Renal pelvis (tissue), 4 donors: Measurements from ENCODE around the gene CAVIN1. TPM values are rescaled to one million over a fixed set of nuclear protein-coding genes. Genes with fewer than 3 reads are reported as not detected.
"Not testable (repeated sequence)": the region's sequence is repeated elsewhere in the genome, so short reads cannot be mapped to it uniquely, and the experiment has no call there.

Source experiments
- DNase-seq: peaks from one replicate; pipeline ENCODE4 v3.0.0-alpha.2; 2013
- polyA plus RNA-seq, 3 donors: library from polyadenylated mRNA; unstranded; fragments of 120-200 nt; gene quantifications; one replicate each; pipeline ENCODE4 v1.2.1, GENCODE V29; 2013; ENCODE audit not compliant: insufficient read length in 3 of 3

CAVIN1 gene
- polyA plus RNA-seq, 3 donors, result 55.7 to 69.0 (median 59.8) TPM

GRCh38 chr17:42387661-42388380 lies 35.2 kb downstream of the CAVIN1 start:
- no peak for DNase-seq

DNA sequence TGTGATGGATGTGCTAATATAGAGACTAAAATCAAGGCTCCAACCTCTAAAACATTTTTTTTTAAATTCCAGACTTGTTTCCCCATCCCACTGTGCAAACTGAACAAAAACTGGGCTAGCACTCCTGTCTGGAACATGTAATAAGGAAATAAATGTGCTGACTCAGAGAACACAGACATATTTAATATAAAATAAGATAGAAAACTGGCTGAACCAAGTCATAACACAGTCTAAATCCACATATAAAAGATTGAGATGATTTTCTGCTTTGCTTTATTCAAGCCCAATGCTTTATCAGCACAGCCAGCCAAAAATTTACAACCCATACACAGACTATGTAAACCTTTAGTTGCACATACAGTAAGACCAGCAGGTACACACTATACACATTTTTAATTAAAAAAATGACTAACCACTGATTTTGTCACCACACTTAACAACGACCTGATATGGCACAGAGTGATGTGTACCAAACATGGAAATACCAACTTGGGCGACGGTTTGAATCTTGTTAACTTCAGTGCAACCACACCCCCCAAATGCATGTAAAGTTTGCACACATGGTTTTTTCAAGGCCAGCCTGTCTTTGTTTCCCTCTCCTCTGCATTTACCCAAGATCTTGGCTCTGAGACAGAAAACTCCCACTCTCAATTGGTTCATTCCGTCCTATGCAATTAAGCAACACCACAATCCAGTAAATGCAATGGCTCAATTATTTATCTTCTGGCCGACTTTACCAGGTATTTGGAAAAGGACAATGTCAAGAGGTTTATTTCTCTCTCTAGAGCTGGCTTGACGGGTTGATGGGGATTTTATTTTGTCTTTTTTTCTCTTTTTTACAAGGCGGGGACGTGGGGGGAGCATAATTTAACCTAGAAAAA lies 36.0 kb downstream of the CAVIN1 start:
- DNase-seq, result peak; percentile 49

- DNase-seq, result no peak
These were observed 41.2 kb downstream of the CAVIN1 start for GRCh38 chr17:42381898-42382297.

DNA sequence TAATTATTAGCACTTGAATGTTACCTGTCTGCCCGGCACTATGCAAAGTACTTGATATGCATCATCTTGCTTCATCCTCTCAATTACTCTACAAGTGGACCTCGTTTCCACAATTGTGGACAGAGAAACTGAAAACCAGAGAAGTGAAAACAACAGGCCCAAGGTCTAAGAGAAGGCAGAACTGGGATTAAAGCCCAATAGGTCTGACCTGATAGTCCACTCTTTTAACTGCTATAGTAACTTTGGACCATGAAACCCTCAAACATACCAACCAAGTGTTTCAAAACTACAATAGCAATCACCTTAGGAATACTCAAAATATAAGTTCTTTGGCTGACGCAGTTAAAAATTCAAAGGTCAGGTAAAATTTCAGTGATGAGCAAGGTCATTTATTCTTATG lies 42.1 kb downstream of the CAVIN1 start:
- DNase-seq, result no peak

DNA sequence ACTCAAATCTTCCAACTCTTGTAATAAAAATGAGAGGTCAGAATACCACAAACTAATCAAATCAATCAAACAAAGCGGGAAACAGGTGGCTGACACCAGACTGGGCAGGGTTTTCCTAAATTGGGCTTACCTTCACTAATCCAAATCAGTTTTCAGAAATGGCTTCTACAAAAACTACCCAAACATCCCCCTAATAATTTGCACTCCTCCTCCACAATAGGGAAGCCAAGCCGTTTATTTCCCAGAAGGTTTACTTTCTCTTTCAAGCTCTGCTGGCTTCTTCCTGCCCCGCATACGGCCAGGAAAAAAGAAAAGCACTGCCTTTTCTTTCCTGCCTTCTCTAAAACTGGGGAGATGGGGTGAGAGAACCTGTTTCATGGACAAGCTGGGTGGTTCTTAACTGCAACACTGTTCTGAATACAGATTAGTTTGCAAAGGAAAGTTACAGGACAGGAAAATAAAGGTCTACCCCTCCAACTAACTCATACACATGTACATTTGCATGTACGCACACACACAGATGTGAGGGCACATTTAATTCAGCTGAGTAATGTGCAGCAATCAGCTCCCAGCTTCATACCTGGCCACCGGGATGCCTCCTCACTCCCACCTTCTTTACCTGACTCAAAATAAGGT lies 44.0 kb downstream of the CAVIN1 start:
- DNase-seq, result peak; percentile 52

- DNase-seq, result no peak
These were observed 44.6 kb downstream of the CAVIN1 start for GRCh38 chr17:42378359-42378958.

DNA sequence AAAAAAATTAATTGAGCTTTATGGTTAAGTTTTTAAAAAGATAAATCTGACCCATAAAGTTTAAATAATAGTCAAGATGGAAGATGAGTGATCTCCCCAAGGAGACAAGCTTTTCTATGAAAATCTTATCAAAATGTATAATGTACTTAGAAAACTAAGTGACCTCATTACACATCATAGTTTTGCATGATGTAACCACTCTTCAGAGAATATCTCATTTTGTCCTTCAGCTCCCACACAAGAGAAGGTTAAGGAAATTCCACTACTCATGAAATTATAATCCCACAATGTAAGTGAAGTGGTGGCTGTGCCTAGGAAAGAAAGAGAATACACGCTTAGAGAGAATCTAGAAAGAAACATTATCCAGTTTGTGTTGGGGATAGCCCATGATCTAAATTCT lies 49.2 kb downstream of the CAVIN1 start:
- DNase-seq, result no peak

DNA sequence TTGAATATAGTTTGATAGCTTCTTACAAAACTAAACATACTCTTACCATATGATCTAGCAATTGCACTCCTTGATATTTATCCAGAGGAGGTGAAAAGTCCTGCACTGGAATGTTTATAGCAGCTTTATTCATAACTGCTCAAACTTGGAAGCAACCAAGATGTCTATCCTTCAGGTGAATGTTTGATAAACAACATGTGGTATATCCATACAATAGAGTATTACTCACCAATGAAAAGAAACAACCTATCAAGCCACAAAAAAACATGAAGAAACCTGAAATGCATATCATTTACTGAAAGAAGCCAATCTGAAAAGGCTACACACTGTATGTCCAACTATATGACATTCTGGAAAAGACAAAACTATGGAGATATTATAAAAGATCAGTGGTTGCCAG lies 50.9 kb downstream of the CAVIN1 start:
- DNase-seq, result no peak

DNA sequence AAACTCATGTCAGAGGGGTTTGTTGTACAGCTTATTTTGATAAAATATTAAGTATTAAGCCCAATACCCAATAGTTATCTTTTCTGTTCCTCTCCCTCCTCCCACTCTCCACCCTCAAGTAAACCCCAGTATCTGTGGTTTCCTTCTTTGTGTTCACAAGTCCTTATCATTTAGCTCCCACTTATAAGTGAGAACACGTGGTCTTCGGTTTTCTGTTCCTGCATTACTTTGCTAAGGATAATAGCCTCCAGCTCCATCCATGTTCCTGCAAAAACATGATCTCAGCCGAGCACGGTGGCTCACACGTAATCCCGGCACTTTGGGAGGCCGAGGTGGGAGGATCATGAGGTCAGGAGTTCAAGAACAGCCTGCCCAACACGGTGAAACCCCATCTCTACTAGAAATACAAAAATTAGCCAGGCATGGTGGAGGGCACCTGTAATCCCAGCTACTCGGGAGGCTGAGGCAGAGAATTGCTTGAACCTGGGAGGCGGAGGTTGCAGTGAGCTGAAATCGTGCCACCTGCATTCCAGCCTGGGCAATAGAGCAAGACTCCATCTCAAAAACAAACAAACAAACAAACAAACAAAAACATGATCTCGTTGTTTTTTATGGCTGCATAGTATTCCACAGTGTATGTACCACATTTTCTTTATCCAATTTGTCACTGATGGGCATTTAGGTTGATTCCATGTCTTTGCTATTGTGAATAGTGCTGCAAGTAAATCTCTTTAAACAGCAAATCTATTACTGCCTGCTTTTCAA lies 54.1 kb downstream of the CAVIN1 start:
- DNase-seq, result not testable (repeated sequence)

- not testable (repeated sequence) for DNase-seq
These were observed 54.7 kb downstream of the CAVIN1 start for GRCh38 chr17:42368310-42368709.

- not testable (repeated sequence) for DNase-seq
These were observed 56.7 kb downstream of the CAVIN1 start for GRCh38 chr17:42366176-42367023.

DNA sequence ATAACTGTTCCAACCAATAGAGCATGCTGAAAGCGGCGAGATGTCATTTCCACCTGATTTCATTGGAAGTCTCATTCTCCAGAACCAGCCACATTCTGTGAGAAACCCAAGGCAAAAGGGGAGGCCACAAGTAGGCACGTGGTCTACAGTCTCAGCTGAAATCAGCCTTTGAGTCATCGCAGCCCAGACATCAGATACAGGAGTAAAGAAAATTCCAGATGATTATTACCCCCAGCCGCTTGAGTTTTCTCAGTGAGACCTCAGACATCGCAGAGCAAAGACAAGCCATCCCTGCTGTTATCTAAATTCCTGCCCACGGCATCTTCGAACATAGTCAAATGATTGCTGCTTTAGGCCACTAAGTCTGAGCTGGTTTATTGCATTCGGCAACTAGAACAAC lies 57.9 kb downstream of the CAVIN1 start:
- DNase-seq, result no peak

- no peak for DNase-seq
These were observed 59.1 kb downstream of the CAVIN1 start for GRCh38 chr17:42363767-42364585.

- no peak for DNase-seq
These were observed 59.8 kb downstream of the CAVIN1 start for GRCh38 chr17:42363231-42363630.

GRCh38 chr17:42362245-42362961 lies 60.7 kb downstream of the CAVIN1 start:
- DNase-seq, result no peak

DNA sequence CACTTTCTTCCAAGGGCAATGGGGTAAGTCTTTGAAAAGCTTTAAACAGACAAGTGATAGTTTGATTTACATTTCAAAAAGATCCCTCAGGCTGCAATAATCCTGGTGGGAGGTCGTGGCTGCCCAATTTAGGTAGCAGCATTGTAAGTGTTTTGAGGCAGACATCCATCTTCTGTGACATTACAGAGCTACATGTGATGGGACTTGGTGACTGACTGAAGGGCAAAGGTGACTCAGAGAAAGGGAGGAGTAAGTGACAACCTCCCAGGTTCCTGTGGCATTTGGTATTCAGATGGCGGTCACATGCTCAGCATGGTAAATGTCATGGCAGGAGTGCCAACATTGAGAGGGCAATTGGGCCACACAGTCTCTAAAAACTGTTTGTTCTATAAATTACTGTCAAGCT lies 61.3 kb downstream of the CAVIN1 start:
- no peak for DNase-seq

- DNase-seq, result not testable (repeated sequence)
These were observed 62.7 kb downstream of the CAVIN1 start for GRCh38 chr17:42360388-42360787.

- DNase-seq, result no peak
These were observed 63.9 kb downstream of the CAVIN1 start for GRCh38 chr17:42359133-42359532.

- DNase-seq, result no peak
These were observed 64.6 kb downstream of the CAVIN1 start for GRCh38 chr17:42358434-42358833.
